K562 (cell line): ENCODE data around the gene PACS1. TPM values are rescaled to one million over a fixed set of nuclear protein-coding genes. Genes with fewer than 3 reads are reported as not detected.

Source experiments
- ATAC-seq: fragments of 200-7000 bp; cut with Tn5 transposase; 3 replicates; pipeline ENCODE4 v1.9.1; 2020; ENCODE audit warnings: moderate library complexity
- BruUV-seq: library from RNA; stranded (reverse); fragments of 400-500 nt; replicated peaks from 2 replicates; lab custom pipeline; 2021; lab: Mats Ljungman, UMichigan
- CTCF ChIA-PET: fragments of 300-600 bp; formaldehyde crosslinking; extraction: SDS; loops from one replicate; lab custom pipeline; 2021; ENCODE audit warnings: low intra/inter-chr PET ratio; lab: Yijun Ruan, JAX
- POLR2A ChIA-PET: fragments of 300-600, 350-650 bp; sonication (Branson Sonifier 250); formaldehyde crosslinking; extraction: SDS; loops from one replicate; lab custom pipeline; 2021; ENCODE audit warnings: antibody characterized with exemption, inconsistent platforms; lab: Yijun Ruan, JAX
- DNase-seq, 4 experiments: peaks; one replicate each; pipeline versions ENCODE4 v3.0.0 to v3.0.0-alpha.2; 2011 to 2018; ENCODE audit warnings: low spot score in 3 of 4, mixed read lengths in 3 of 4; ENCODE audit errors: extremely low read depth in 1 of 4
- FAIRE-seq: peaks from 2 replicates; lab custom pipeline; 2011; peaks lifted over from hg19 to GRCh38; lab: Jason Lieb, UNC
- H2AFZ ChIP-seq: 2 replicates; pipeline ENCODE4 v1.6.0; 2011; ENCODE audit warnings: low read depth, low read length, control low read depth, inconsistent platforms
- H3K27ac ChIP-seq: fragments of 200-600 bp; 3 replicates; pipeline ENCODE4 v1.8.0; 2011; ENCODE audit warnings: low read depth, mild to moderate bottlenecking, control low read depth, inconsistent platforms, low read length, moderate library complexity, mixed read lengths; ENCODE audit errors: extremely low read depth
- H3K27me3 ChIP-seq, 2 experiments: fragments of 300-600 bp in 1 of 2; 2 replicates in 1 of 2; 3 replicates in 1 of 2; pipeline versions ENCODE4 v1.6.0 to v1.8.0; 2011; ENCODE audit warnings: inconsistent platforms in 2 of 2, low read length in 2 of 2, mild to moderate bottlenecking in 1 of 2, mixed read lengths in 1 of 2, moderate library complexity in 1 of 2; ENCODE audit not compliant: control insufficient read depth in 2 of 2, insufficient read depth in 2 of 2
- H3K36me3 ChIP-seq: fragments of 300-600 bp; 3 replicates; pipeline ENCODE4 v1.8.0; 2011; ENCODE audit warnings: mild to moderate bottlenecking, low read length, inconsistent platforms; ENCODE audit not compliant: control insufficient read depth, insufficient read depth
- H3K4me1 ChIP-seq, 2 experiments: fragments of 200-600 bp in 1 of 2; replicated peaks in 1 of 2; 2 replicates in 1 of 2; 3 replicates in 1 of 2; pipeline versions ENCODE4 v1.5.1 to v1.8.0; 2011; ENCODE audit warnings: inconsistent platforms in 2 of 2, low read length in 2 of 2, mild to moderate bottlenecking in 1 of 2, mixed read lengths in 1 of 2, moderate library complexity in 1 of 2; ENCODE audit not compliant: control insufficient read depth in 2 of 2, insufficient read depth in 2 of 2
- H3K4me2 ChIP-seq: 2 replicates; pipeline ENCODE4 v1.6.1; 2011; ENCODE audit warnings: low read length, control low read depth, inconsistent platforms, mixed read lengths; ENCODE audit not compliant: insufficient read depth
- H3K4me3 ChIP-seq: fragments of 200-600 bp; sonication (generic), shearing (Covaris generic); 2 replicates; pipeline ENCODE4 v1.5.1; 2016; ENCODE audit warnings: control low read depth, inconsistent platforms
- H3K79me2 ChIP-seq: fragments of 200-600 bp; 3 replicates; pipeline ENCODE4 v1.8.0; 2011; ENCODE audit warnings: low read length, inconsistent platforms; ENCODE audit not compliant: control insufficient read depth, insufficient read depth
- H3K9ac ChIP-seq, 2 experiments: 2 replicates each; pipeline versions ENCODE4 v1.6.0 to v1.6.1; 2011; ENCODE audit warnings: low read depth in 2 of 2, low read length in 2 of 2, control low read depth in 1 of 2, inconsistent platforms in 1 of 2, mild to moderate bottlenecking in 1 of 2, mixed read lengths in 1 of 2; ENCODE audit not compliant: insufficient read depth in 1 of 2
- H3K9me1 ChIP-seq: one replicate; pipeline ENCODE4 v1.6.0; 2011; ENCODE audit warnings: inconsistent platforms, mild to moderate bottlenecking, low read length, moderate library complexity; ENCODE audit not compliant: control insufficient read depth, insufficient read depth
- H3K9me3 ChIP-seq: replicated peaks from 2 replicates; pipeline ENCODE4 v1.5.1; 2011; ENCODE audit warnings: low read depth, low read length, inconsistent platforms; ENCODE audit not compliant: control insufficient read depth, insufficient read depth
- H4K20me1 ChIP-seq: replicated peaks from 2 replicates; pipeline ENCODE4 v1.6.1; 2011; ENCODE audit warnings: low read length, inconsistent platforms, mixed read lengths; ENCODE audit not compliant: control insufficient read depth, insufficient read depth
- GTF2A2 ChIP-seq: IDR thresholded peaks from 2 replicates; pipeline ENCODE4 v1.6.1; 2016; ENCODE audit warnings: mild to moderate bottlenecking, missing genetic modification characterization, missing compliant biosample characterization
- MTA3 ChIP-seq: fragments of 450-650 bp; formaldehyde crosslinking; IDR thresholded peaks from 2 replicates; pipeline ENCODE4 v1.6.1; 2017; ENCODE audit warnings: mild to moderate bottlenecking, borderline replicate concordance
- SP1 ChIP-seq: sonication (generic); formaldehyde crosslinking; IDR thresholded peaks from 2 replicates; pipeline ENCODE4 v1.8.1; 2022; ENCODE audit warnings: mild to moderate bottlenecking, missing genetic modification reagents
- TEAD4 ChIP-seq, 2 experiments: sonication (generic) in 1 of 2; formaldehyde crosslinking in 1 of 2; IDR thresholded peaks; 2 replicates each; pipeline versions ENCODE4 v1.6.1 to v1.8.0; 2012 to 2022; ENCODE audit warnings: borderline replicate concordance in 1 of 2, inconsistent platforms in 1 of 2, low read length in 1 of 2, mild to moderate bottlenecking in 1 of 2, missing genetic modification reagents in 1 of 2
- ZBTB1 ChIP-seq: sonication (generic); formaldehyde crosslinking; IDR thresholded peaks from 2 replicates; pipeline ENCODE4 v1.8.1; 2023; ENCODE audit warnings: missing genetic modification reagents, low read depth, mild to moderate bottlenecking, borderline replicate concordance
- WGBS: fragments of 100-300 bp; shearing (Covaris generic); methylation state at CpG from one replicate; pipeline ENCODE4 v1.1.6; 2016; ENCODE audit warnings: low coverage, mixed read lengths; ENCODE audit not compliant: insufficient coverage; ENCODE audit errors: missing lambda C conversion rate; 5-methylcytosine and 5-hydroxymethylcytosine counted together
- in situ Hi-C: fragments of 300-500 bp; cut with MboI; formaldehyde crosslinking; loops from 4 replicates; pipeline ENCODE4 v1.15.0; 2018; ENCODE audit warnings: inconsistent platforms, mixed read lengths
- intact Hi-C: fragments of 100-400 bp; cut with micrococcal nuclease; formaldehyde crosslinking; loops from 2 replicates; pipeline ENCODE4 v1.14.2; 2022
- polyA plus RNA-seq, 8 experiments: library from polyadenylated mRNA; depleted of rRNA in 4 of 8; stranded (reverse) in 5 of 8; unstranded in 3 of 8; fragments of >200 nt; fragmentation: Nextera tagmentation in 2 of 8; fragmentation: Illumina TruSeq in 1 of 8; extraction: Ambion mirVana in 2 of 8; extraction: Trizol in 1 of 8; gene quantifications; 2 replicates each; pipeline versions ENCODE4 v1.2.1 to v1.2.3, GENCODE V29; 2011 to 2014; ENCODE audit warnings: inconsistent platforms in 1 of 8, missing spikeins in 1 of 8
- total RNA-seq, 7 experiments: library from RNA; depleted of rRNA in 6 of 7; stranded (reverse); fragments of >200 nt in 6 of 7; fragmentation: Illumina TruSeq in 2 of 7; extraction: Trizol in 2 of 7; gene quantifications; 2 replicates each; pipeline versions ENCODE4 v1.2.1 to v1.2.3, GENCODE V29; 2011 to 2021; ENCODE audit warnings: low replicate concordance in 1 of 7
- TF ChIP-seq, protein P1 (sequence below): fragments of 150-350 bp; conservative IDR thresholded peaks from 2 replicates; pipeline ENCODE4 v1.6.1; 2014; ENCODE audit warnings: low read length
- TF ChIP-seq, protein P2 (sequence below), 3 experiments: IDR thresholded peaks in 2 of 3; conservative IDR thresholded peaks in 1 of 3; 2 replicates each; pipeline ENCODE4 v1.5.1; 2011 to 2012; ENCODE audit warnings: low read length in 3 of 3, mild to moderate bottlenecking in 3 of 3, control low read depth in 2 of 3, improper control_type of control experiment in 1 of 3, inconsistent platforms in 1 of 3, low read depth in 1 of 3, mixed read lengths in 1 of 3, moderate library complexity in 1 of 3; ENCODE audit not compliant: insufficient read depth in 2 of 3
- TF ChIP-seq, protein P3 (sequence below): fragments of 200-800 bp; sonication (Bioruptor generic); IDR thresholded peaks from 2 replicates; pipeline ENCODE4 v1.6.1; 2017; ENCODE audit warnings: missing genetic modification characterization, missing compliant biosample characterization
- TF ChIP-seq, protein P4 (sequence below): fragments of 450-650 bp; IDR thresholded peaks from 2 replicates; pipeline ENCODE4 v1.6.1; 2016; ENCODE audit warnings: low read depth, mild to moderate bottlenecking, moderate library complexity

The PACS1 gene
- total and polyA plus RNA-seq, 9 of the 15 experiments (the other 6 are each of a cell fraction or from before 2014, with no cell fraction given), result 0.34 to 28.1 (median 8.5) TPM

DNA sequence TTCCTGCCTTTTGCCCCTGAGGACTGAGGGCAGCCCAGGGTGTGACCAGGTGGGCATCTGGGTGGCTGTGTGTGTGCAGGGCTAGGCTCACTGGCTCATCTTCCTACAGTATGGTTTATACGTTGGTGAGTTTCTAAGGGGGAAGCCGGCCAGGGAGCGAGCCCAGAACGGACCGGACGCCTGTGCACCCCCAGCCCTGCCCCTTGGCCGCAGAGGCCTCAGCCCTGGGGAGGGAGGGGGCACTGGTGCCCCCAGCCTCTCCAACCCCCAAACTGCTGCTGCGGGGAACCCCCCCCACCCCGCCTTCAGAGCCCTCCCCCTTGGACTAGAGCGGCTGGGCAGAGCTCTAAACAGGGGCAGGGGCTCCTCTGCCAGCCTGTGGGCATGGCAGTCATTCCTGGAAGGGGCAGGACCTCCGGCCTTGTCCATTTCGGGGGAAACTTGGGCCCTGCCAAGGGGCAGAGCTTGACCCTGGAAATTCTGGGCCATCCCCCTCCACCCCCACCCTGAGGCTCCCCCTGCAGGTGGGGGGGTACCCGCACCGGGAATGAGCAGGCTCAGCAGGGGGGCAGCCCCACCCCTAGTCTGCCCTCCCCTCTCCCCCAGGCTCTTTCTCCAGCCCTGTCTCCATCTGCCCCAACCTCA lies 213.5 kb downstream of the PACS1 start:
- no peak for TF ChIP-seq ZBTB1 (CRISPR knock-in tag)
- TF ChIP-seq, protein P1, sequence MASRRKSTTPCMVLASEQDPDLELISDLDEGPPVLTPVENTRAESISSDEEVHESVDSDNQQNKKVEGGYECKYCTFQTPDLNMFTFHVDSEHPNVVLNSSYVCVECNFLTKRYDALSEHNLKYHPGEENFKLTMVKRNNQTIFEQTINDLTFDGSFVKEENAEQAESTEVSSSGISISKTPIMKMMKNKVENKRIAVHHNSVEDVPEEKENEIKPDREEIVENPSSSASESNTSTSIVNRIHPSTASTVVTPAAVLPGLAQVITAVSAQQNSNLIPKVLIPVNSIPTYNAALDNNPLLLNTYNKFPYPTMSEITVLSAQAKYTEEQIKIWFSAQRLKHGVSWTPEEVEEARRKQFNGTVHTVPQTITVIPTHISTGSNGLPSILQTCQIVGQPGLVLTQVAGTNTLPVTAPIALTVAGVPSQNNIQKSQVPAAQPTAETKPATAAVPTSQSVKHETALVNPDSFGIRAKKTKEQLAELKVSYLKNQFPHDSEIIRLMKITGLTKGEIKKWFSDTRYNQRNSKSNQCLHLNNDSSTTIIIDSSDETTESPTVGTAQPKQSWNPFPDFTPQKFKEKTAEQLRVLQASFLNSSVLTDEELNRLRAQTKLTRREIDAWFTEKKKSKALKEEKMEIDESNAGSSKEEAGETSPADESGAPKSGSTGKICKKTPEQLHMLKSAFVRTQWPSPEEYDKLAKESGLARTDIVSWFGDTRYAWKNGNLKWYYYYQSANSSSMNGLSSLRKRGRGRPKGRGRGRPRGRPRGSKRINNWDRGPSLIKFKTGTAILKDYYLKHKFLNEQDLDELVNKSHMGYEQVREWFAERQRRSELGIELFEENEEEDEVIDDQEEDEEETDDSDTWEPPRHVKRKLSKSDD, result no peak
- TF ChIP-seq, protein P2, sequence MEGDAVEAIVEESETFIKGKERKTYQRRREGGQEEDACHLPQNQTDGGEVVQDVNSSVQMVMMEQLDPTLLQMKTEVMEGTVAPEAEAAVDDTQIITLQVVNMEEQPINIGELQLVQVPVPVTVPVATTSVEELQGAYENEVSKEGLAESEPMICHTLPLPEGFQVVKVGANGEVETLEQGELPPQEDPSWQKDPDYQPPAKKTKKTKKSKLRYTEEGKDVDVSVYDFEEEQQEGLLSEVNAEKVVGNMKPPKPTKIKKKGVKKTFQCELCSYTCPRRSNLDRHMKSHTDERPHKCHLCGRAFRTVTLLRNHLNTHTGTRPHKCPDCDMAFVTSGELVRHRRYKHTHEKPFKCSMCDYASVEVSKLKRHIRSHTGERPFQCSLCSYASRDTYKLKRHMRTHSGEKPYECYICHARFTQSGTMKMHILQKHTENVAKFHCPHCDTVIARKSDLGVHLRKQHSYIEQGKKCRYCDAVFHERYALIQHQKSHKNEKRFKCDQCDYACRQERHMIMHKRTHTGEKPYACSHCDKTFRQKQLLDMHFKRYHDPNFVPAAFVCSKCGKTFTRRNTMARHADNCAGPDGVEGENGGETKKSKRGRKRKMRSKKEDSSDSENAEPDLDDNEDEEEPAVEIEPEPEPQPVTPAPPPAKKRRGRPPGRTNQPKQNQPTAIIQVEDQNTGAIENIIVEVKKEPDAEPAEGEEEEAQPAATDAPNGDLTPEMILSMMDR (IDR thresholded peaks at IDR 0.05 in 2 of 3, conservative IDR thresholded peaks at IDR 0.05 in 1 of 3; ENCODE audit: insufficient read depth in 2 of 3, low read depth in 1 of 3, low read length in 3 of 3), result 0 out of 6 replicates have a peak, but pooled peaks of 2 of the 3 experiments have one; percentile 12 to 23
- TF ChIP-seq SP1 (CRISPR knock-in tag), result no peak
- TF ChIP-seq, protein P3, sequence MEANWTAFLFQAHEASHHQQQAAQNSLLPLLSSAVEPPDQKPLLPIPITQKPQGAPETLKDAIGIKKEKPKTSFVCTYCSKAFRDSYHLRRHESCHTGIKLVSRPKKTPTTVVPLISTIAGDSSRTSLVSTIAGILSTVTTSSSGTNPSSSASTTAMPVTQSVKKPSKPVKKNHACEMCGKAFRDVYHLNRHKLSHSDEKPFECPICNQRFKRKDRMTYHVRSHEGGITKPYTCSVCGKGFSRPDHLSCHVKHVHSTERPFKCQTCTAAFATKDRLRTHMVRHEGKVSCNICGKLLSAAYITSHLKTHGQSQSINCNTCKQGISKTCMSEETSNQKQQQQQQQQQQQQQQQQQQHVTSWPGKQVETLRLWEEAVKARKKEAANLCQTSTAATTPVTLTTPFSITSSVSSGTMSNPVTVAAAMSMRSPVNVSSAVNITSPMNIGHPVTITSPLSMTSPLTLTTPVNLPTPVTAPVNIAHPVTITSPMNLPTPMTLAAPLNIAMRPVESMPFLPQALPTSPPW (CRISPR knock-in tag), result peak; percentile 74
- TF ChIP-seq GTF2A2 (tag), result no peak
- TF ChIP-seq, protein P4, sequence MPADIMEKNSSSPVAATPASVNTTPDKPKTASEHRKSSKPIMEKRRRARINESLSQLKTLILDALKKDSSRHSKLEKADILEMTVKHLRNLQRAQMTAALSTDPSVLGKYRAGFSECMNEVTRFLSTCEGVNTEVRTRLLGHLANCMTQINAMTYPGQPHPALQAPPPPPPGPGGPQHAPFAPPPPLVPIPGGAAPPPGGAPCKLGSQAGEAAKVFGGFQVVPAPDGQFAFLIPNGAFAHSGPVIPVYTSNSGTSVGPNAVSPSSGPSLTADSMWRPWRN, result no peak
- no peak for TF ChIP-seq MTA3
- TF ChIP-seq TEAD4 (IDR thresholded peaks at IDR 0.05; ENCODE audit: low read length), result no peak
- TF ChIP-seq TEAD4 (CRISPR knock-in tag; IDR thresholded peaks at IDR 0.05; ENCODE audit: borderline replicate concordance), result no peak
- CTCF ChIA-PET, result interaction anchor here (1.5 kb wide), 1 partner anchor 61 kb away, joined by 17 read pairs; no protein-coding TSS in a partner anchor
- Histone ChIP-seq H3K9me3 (no peaks in the 10 kb centered on the region), H3K27me3 (no peaks in the 10 kb centered on the region), H3K27ac (no peak overlapping the region), H3K79me2 (peaks cover 21% of the 10 kb centered on the region), H2AFZ (no peak overlapping the region), H3K9me1 (peaks cover 4% of the 10 kb centered on the region), H3K9ac (no peak overlapping the region; a peak in 1 of 4 replicates), H3K4me1 (peaks cover 15 to 52% of the 10 kb centered on the region in 2 experiments; a peak in 3 of 5 replicates), H3K4me2 (no peak overlapping the region), H4K20me1 (peaks cover 23% of the 10 kb centered on the region), H3K36me3 (peaks cover 37% of the 10 kb centered on the region; the same call in 2 of the 3 replicates), H3K4me3 (no peak overlapping the region)
- no TSS peak for BruUV-seq
- 96% methylated on average over 4 of the region's 14 CpGs for WGBS
- ATAC-seq (no peak), FAIRE-seq (no peak), DNase-seq (peak in 3 of 4 experiments; percentile 46 to 67 (median 65))
- POLR2A ChIA-PET, result interaction anchor here (3.7 kb wide), 1 partner anchor 11 kb away, joined by 21 read pairs; no protein-coding TSS in a partner anchor
- in situ Hi-C loops (no loop called here), intact Hi-C loops (no loop called here)
